Fibroblast of villous mesenchyme (primary cell): Measurements from ENCODE around the gene NUDT17. TPM values are rescaled to one million over a fixed set of nuclear protein-coding genes. Genes with fewer than 3 reads are reported as not detected.
A peak's percentile ranks its signal among the peaks of the same experiment; 100 is the strongest.

Source experiments
- DNase-seq: peaks from one replicate; pipeline ENCODE4 v3.0.0-alpha.2; 2010; ENCODE audit warnings: low read depth
- H3K4me3 ChIP-seq: 2 replicates; pipeline ENCODE4 v1.5.1; 2011; ENCODE audit warnings: low read depth, mild to moderate bottlenecking, low read length
- CTCF ChIP-seq: IDR thresholded peaks from 2 replicates; pipeline ENCODE4 v1.5.1; 2012; ENCODE audit warnings: low read depth, mild to moderate bottlenecking, low read length; ENCODE audit not compliant: insufficient read depth
- total RNA-seq: library from RNA; depleted of rRNA; stranded (reverse); fragments of >200 nt; gene quantifications from 2 replicates; pipeline ENCODE4 v1.2.3, GENCODE V29; 2012

The NUDT17 gene, protein sequence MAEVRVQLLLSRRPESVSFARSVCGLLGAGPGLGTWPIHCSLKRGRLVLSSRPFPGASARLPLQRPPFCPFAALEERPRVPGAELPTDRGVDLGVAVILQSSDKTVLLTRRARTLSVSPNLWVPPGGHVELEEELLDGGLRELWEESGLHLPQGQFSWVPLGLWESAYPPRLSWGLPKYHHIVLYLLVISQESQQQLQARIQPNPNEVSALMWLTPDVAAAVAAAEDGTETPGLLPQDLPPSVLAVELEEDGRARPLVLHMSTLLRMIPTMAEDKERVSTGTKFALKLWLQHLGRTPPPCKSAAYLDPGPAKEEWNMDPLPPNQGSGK
- 6.0 and 6.8 TPM in 2 replicates for total RNA-seq

DNA sequence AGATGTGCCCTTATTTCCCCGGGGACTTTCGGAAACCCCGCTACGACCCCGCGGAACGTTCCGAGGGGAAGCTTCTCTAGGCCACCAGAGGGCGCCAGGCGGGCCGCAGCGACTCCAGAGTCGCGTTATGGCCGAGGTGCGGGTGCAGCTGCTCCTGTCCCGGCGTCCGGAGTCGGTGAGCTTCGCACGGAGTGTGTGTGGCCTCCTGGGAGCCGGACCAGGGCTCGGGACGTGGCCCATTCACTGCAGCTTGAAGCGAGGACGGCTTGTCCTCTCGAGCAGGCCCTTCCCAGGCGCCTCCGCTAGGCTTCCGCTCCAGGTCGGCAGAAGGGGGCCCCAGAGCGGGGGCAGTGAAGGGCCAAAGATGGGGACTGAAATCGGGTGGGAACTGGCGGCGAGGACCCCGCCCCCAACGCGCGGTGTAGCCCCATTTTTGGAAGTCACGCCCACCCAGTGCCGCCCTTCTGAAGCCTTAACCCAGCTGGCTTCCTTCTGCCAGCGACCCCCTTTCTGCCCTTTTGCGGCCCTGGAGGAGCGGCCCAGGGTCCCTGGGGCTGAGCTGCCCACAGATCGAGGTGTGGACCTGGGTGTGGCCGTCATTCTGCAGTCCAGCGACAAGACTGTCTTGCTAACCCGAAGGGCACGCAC is at the start of gene NUDT17:
NUDT17 (plus strand) TSS at position 117 of the 648 bp plus-strand sequence; CDS start at position 128, 11 bp downstream.
- peak; percentile 75 for DNase-seq
- peak within 1 kb of the TSS; percentile 71 for H3K4me3 ChIP-seq
- peak; percentile 92 for TF ChIP-seq CTCF

- H3K4me3 ChIP-seq = no peak overlapping the region
- DNase-seq = no peak
- TF ChIP-seq CTCF = no peak
Observed at GRCh38 chr1:145796753-145797152, 48.7 kb upstream of the NUDT17 start.

GRCh38 chr1:145799806-145800205 is 45.6 kb upstream of the NUDT17 start:
- TF ChIP-seq CTCF = no peak
- no peak for DNase-seq
- no peak overlapping the region for H3K4me3 ChIP-seq

- no peak overlapping the region for H3K4me3 ChIP-seq
- no peak for DNase-seq
- no peak for TF ChIP-seq CTCF
Observed at GRCh38 chr1:145804235-145805045, 41.0 kb upstream of the NUDT17 start.

DNA sequence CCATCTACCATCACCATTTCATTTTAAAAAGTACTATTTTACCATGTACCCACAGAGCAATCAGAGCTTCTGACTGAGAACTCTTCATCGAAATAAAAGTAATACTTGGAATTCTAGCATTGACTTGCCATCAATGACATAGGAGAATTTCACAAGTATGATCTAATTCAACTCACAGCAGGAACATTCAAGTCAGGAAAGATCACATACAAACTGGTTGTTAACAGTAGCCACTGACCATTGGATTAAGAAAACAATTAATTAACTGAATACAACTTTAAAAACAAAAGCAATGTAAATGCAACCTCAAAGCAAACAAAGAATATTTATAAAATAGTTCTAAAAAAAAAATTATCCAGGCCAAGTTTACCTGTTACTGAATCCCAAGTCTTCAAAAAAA is 40.4 kb upstream of the NUDT17 start:
- no peak overlapping the region for H3K4me3 ChIP-seq
- no peak for TF ChIP-seq CTCF
- no peak for DNase-seq

GRCh38 chr1:145806408-145806807 is 39.0 kb upstream of the NUDT17 start:
- no peak overlapping the region for H3K4me3 ChIP-seq
- DNase-seq = no peak
- no peak for TF ChIP-seq CTCF
